ENCODE results near the gene SPATA31C1. TPM values are rescaled to one million over a fixed set of nuclear protein-coding genes. Genes with fewer than 3 reads are reported as not detected.

SPATA31C1 gene
- total RNA-seq, 5 donors from 2014 or later (not counting 1 experiment from before 2014, with no cell fraction given): not detected

DNA sequence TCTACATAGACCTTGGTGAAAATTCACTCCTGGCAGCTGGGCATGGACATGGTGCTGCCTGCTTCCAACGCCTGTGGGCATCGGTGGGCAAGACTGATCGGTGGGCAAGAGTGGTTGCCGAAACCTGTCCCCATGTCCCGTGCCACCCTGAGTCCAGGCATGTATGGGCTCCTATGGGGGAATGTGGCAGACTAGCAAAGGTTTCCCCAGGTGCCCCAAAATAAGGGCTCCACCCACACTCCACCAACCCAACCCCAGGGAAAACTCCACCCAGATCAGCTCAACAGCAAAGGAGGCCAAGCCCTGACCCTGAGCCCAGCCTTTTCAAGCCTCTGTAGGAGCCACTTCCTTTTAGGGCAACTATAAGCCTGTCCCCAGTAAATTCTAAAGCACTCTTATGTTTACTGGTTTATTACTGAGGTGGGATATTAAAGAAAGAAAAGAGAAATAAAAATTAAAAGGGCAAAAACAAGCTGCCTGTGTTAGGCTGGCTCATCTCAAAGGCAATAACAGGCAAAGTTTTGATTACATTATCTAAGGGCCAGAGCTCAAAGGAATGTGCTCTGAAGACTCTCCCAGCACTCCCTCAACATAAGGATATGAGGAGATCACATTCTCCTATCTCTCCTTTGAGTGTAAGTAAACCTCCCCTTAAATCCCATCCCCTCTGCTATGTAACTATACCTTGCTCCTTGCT is 44.0 kb upstream of the SPATA31C1 start:
- POLR2A ChIA-PET: no interaction called here
- Mint-ChIP-seq H3K4me1 (no peaks in the 10 kb centered on the region), H3K4me3 (no peak overlapping the region), H3K27ac (no peak overlapping the region), H3K27me3 (peaks cover 8 to 13% of the 10 kb centered on the region in 2 donors), H3K36me3 (no peaks in the 10 kb centered on the region), H3K9me3 (no peaks in the 10 kb centered on the region)
- no peaks in the 10 kb centered on the region for H3K9me3 ChIP-seq
- DNase-seq: no peak
- no peak overlapping the region for H3K4me3 ChIP-seq (ENCODE audit: control insufficient read depth in 1 of 2, extremely low read depth in 1 of 2, low read length in 1 of 2)
- no peak overlapping the region for H3K27ac ChIP-seq (ENCODE audit: low read length)
- no peaks in the 10 kb centered on the region for H3K36me3 ChIP-seq (ENCODE audit: control insufficient read depth in 2 of 2, extremely low read depth in 1 of 2, insufficient read depth in 1 of 2, low read length in 1 of 2)
- WGBS (ENCODE audit: insufficient coverage): 86% methylated on average over 5 of the region's 5 CpGs
- no peak for ATAC-seq (replicated peaks in 1 of 4)
- CTCF ChIA-PET: no interaction called here
- H3K4me1 ChIP-seq (ENCODE audit: control insufficient read depth in 1 of 2, extremely low read depth in 1 of 2, insufficient read depth in 2 of 2, low read length in 2 of 2): no peaks in the 10 kb centered on the region
- H3K27me3 ChIP-seq (replicated peaks in 1 of 2; ENCODE audit: control insufficient read depth in 2 of 2, extremely low read depth in 1 of 2, insufficient read depth in 2 of 2, low read length in 1 of 2): peaks cover 0 to 11% of the 10 kb centered on the region in 2 experiments

- H3K27me3 Mint-ChIP-seq: peaks cover 8 to 13% of the 10 kb centered on the region in 2 donors
- H3K4me3 Mint-ChIP-seq: no peak overlapping the region
- POLR2A ChIA-PET: no interaction called here
- H3K27ac Mint-ChIP-seq: no peak overlapping the region
- no peaks in the 10 kb centered on the region for H3K9me3 Mint-ChIP-seq
- ATAC-seq (replicated peaks in 1 of 4) (no peak), DNase-seq (no peak)
- no peaks in the 10 kb centered on the region for H3K36me3 Mint-ChIP-seq
- CTCF ChIA-PET: no interaction called here
- H3K9me3 ChIP-seq: no peaks in the 10 kb centered on the region
- no peaks in the 10 kb centered on the region for H3K4me1 ChIP-seq (ENCODE audit: control insufficient read depth in 1 of 2, extremely low read depth in 1 of 2, insufficient read depth in 2 of 2, low read length in 2 of 2)
- no peak overlapping the region for H3K27ac ChIP-seq (ENCODE audit: low read length)
- H3K4me1 Mint-ChIP-seq: no peaks in the 10 kb centered on the region
- 76% methylated on average over 3 of the region's 7 CpGs for WGBS (ENCODE audit: insufficient coverage)
- no peak overlapping the region for H3K4me3 ChIP-seq (ENCODE audit: control insufficient read depth in 1 of 2, extremely low read depth in 1 of 2, low read length in 1 of 2)
- H3K27me3 ChIP-seq (replicated peaks in 1 of 2; ENCODE audit: control insufficient read depth in 2 of 2, extremely low read depth in 1 of 2, insufficient read depth in 2 of 2, low read length in 1 of 2): peaks cover 0 to 9% of the 10 kb centered on the region in 2 experiments
- no peaks in the 10 kb centered on the region for H3K36me3 ChIP-seq (ENCODE audit: control insufficient read depth in 2 of 2, extremely low read depth in 1 of 2, insufficient read depth in 1 of 2, low read length in 1 of 2)
These were observed 43.5 kb upstream of the SPATA31C1 start for GRCh38 chr9:87874304-87874623.

GRCh38 chr9:87875060-87875459 is 42.7 kb upstream of the SPATA31C1 start:
- no peaks in the 10 kb centered on the region for H3K36me3 ChIP-seq (ENCODE audit: control insufficient read depth in 2 of 2, extremely low read depth in 1 of 2, insufficient read depth in 1 of 2, low read length in 1 of 2)
- Mint-ChIP-seq H3K4me3 (no peak overlapping the region), H3K27me3 (peaks cover 9 to 13% of the 10 kb centered on the region in 2 donors), H3K4me1 (no peaks in the 10 kb centered on the region), H3K27ac (no peak overlapping the region), H3K9me3 (no peaks in the 10 kb centered on the region), H3K36me3 (no peaks in the 10 kb centered on the region)
- H3K27me3 ChIP-seq (replicated peaks in 1 of 2; ENCODE audit: control insufficient read depth in 2 of 2, extremely low read depth in 1 of 2, insufficient read depth in 2 of 2, low read length in 1 of 2): peaks cover 0 to 11% of the 10 kb centered on the region in 2 experiments
- H3K27ac ChIP-seq (ENCODE audit: low read length): no peak overlapping the region
- H3K4me1 ChIP-seq (ENCODE audit: control insufficient read depth in 1 of 2, extremely low read depth in 1 of 2, insufficient read depth in 2 of 2, low read length in 2 of 2): peaks cover 0 to under 1% of the 10 kb centered on the region in 2 experiments
- no peaks in the 10 kb centered on the region for H3K9me3 ChIP-seq
- ChIA-PET POLR2A (no interaction called here), CTCF (no interaction called here)
- H3K4me3 ChIP-seq (ENCODE audit: control insufficient read depth in 1 of 2, extremely low read depth in 1 of 2, low read length in 1 of 2): no peak overlapping the region
- ATAC-seq (replicated peaks in 1 of 4) (no peak), DNase-seq (no peak)

DNA sequence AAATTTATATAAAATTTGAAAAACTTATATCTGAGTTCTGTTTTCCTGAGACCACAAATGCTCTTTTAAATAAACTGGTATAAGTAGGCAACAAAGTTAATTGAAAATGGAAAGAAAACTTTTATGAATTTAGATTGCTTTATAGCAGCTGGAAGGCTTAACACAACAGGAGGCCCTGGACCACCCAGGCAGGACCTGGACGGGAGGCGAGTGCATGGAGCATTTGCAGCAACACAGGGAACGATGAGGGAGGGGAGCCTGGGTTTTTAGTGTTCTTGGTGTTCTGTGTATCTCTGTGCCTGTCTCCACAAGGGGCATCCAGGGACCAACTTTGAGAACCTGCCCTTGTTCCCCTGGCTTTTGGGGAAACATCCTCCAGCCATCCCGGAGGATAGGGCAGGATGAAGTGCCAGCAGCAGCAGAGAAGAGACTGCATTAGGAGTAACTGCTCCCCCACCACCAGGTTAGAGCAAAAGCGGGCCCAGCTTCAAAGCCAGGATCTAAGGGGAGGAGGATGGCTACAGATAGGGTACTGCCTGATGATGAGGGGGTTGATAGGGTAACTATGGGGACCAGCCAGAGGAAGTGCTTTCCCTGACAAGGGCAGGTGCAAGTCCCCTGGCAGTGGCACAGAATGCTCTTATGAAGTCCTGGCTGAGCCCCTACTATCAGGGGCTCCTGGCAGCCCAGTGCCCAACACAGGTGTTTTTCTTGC is 41.8 kb upstream of the SPATA31C1 start:
- POLR2A ChIA-PET: no interaction called here
- H3K4me1 ChIP-seq (ENCODE audit: control insufficient read depth in 1 of 2, extremely low read depth in 1 of 2, insufficient read depth in 2 of 2, low read length in 2 of 2): peaks cover 0 to 10% of the 10 kb centered on the region in 2 experiments
- no peaks in the 10 kb centered on the region for H3K9me3 ChIP-seq
- no peak overlapping the region for H3K27ac Mint-ChIP-seq
- 92% methylated on average over 2 of the region's 5 CpGs for WGBS (ENCODE audit: insufficient coverage)
- no peak for ATAC-seq (replicated peaks in 1 of 4)
- no peak for DNase-seq
- peaks cover 9 to 13% of the 10 kb centered on the region in 2 donors for H3K27me3 Mint-ChIP-seq
- H3K36me3 ChIP-seq (ENCODE audit: control insufficient read depth in 2 of 2, extremely low read depth in 1 of 2, insufficient read depth in 1 of 2, low read length in 1 of 2): no peaks in the 10 kb centered on the region
- H3K4me1 Mint-ChIP-seq: no peaks in the 10 kb centered on the region
- H3K36me3 Mint-ChIP-seq: no peaks in the 10 kb centered on the region
- no peak overlapping the region for H3K4me3 Mint-ChIP-seq
- H3K27me3 ChIP-seq (replicated peaks in 1 of 2; ENCODE audit: control insufficient read depth in 2 of 2, extremely low read depth in 1 of 2, insufficient read depth in 2 of 2, low read length in 1 of 2): peaks cover 0 to 14% of the 10 kb centered on the region in 2 experiments
- CTCF ChIA-PET: no interaction called here
- H3K9me3 Mint-ChIP-seq: no peaks in the 10 kb centered on the region
- H3K4me3 ChIP-seq (ENCODE audit: control insufficient read depth in 1 of 2, extremely low read depth in 1 of 2, low read length in 1 of 2): no peak overlapping the region
- H3K27ac ChIP-seq (ENCODE audit: low read length): no peak overlapping the region

DNA sequence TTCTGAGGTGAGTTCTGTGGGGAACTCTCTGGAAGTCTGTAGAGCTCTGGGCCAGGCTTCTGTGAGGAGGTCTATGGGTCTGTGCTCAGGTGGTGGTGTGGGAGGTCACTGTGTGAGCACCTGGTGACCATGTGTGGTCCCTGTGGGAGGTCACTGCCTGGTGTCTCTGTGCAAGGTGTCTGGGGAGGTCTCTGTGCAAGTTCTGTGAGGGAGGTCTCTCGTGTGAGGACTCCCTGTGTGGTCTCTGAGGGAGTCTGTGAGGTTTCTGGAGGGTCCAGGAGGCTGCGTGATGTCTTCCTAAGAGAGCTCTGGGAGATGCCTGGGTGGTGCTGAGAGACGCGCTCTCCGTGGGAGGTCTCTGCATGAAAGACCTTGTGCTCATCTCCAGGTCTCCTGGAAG is 41.1 kb upstream of the SPATA31C1 start:
- ATAC-seq (replicated peaks in 1 of 4) (no peak), DNase-seq (no peak)
- Histone ChIP-seq H3K4me3 (ENCODE audit: control insufficient read depth in 1 of 2, extremely low read depth in 1 of 2, low read length in 1 of 2) (no peak overlapping the region), H3K9me3 (no peaks in the 10 kb centered on the region), H3K4me1 (ENCODE audit: control insufficient read depth in 1 of 2, extremely low read depth in 1 of 2, insufficient read depth in 2 of 2, low read length in 2 of 2) (peaks cover 0 to 10% of the 10 kb centered on the region in 2 experiments), H3K27ac (ENCODE audit: low read length) (no peak overlapping the region), H3K27me3 (replicated peaks in 1 of 2; ENCODE audit: control insufficient read depth in 2 of 2, extremely low read depth in 1 of 2, insufficient read depth in 2 of 2, low read length in 1 of 2) (peaks cover 0 to 14% of the 10 kb centered on the region in 2 experiments), H3K36me3 (ENCODE audit: control insufficient read depth in 2 of 2, extremely low read depth in 1 of 2, insufficient read depth in 1 of 2, low read length in 1 of 2) (no peaks in the 10 kb centered on the region)
- Mint-ChIP-seq H3K36me3 (no peaks in the 10 kb centered on the region), H3K9me3 (no peaks in the 10 kb centered on the region), H3K27ac (no peak overlapping the region), H3K4me3 (no peak overlapping the region), H3K4me1 (no peaks in the 10 kb centered on the region), H3K27me3 (peaks cover 9 to 13% of the 10 kb centered on the region in 2 donors)
- ChIA-PET POLR2A (no interaction called here), CTCF (no interaction called here)
- 79% methylated on average over 5 of the region's 5 CpGs for WGBS (ENCODE audit: insufficient coverage)

GRCh38 chr9:87878989-87879511 is 38.7 kb upstream of the SPATA31C1 start:
- H3K9me3 ChIP-seq: no peaks in the 10 kb centered on the region
- DNase-seq (no peak), ATAC-seq (replicated peaks in 1 of 4) (no peak)
- H3K4me3 ChIP-seq (ENCODE audit: control insufficient read depth in 1 of 2, extremely low read depth in 1 of 2, low read length in 1 of 2): no peak overlapping the region
- no peak overlapping the region for H3K4me3 Mint-ChIP-seq
- no peaks in the 10 kb centered on the region for H3K36me3 Mint-ChIP-seq
- peaks cover 0 to 19% of the 10 kb centered on the region in 2 experiments for H3K27me3 ChIP-seq (replicated peaks in 1 of 2; ENCODE audit: control insufficient read depth in 2 of 2, extremely low read depth in 1 of 2, insufficient read depth in 2 of 2, low read length in 1 of 2)
- H3K9me3 Mint-ChIP-seq: no peaks in the 10 kb centered on the region
- POLR2A ChIA-PET: no interaction called here
- peaks cover 0 to 10% of the 10 kb centered on the region in 2 experiments for H3K4me1 ChIP-seq (ENCODE audit: control insufficient read depth in 1 of 2, extremely low read depth in 1 of 2, insufficient read depth in 2 of 2, low read length in 2 of 2)
- WGBS (ENCODE audit: insufficient coverage): no CpG with 5 or more reads among the region's 1 CpG
- no peaks in the 10 kb centered on the region for H3K36me3 ChIP-seq (ENCODE audit: control insufficient read depth in 2 of 2, extremely low read depth in 1 of 2, insufficient read depth in 1 of 2, low read length in 1 of 2)
- CTCF ChIA-PET: no interaction called here
- no peaks in the 10 kb centered on the region for H3K4me1 Mint-ChIP-seq
- H3K27ac Mint-ChIP-seq: no peak overlapping the region
- H3K27ac ChIP-seq (ENCODE audit: low read length): no peak overlapping the region
- H3K27me3 Mint-ChIP-seq: peaks cover 8 to 9% of the 10 kb centered on the region in 2 donors
